ENCODE measurements around the gene SEMA5A.

SEMA5A gene

DNA sequence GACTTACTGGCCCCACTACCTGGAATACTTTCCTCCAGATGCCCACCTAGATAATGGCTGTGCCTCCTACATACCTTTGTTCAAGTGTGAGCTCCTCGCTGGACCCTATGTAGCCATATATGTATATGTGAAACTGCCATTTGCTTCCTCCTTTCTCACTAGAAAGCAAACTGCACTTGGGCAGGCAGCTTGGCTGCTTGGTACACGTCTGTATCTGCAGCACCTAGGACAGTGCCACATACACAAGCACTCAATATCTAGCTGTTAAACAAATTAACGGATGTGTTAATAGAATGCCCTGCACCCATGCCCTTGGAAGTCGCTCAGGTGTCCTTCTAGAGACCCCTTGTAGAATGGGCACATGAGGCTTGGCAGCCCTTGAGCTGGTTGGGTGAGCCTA, 301.5 kb downstream of the SEMA5A start:
- Histone ChIP-seq H3K79me1 (ENCODE audit: low read depth, low read length) (no peaks in the 10 kb centered on the region), H3K9me3 (replicated peaks in 1 of 2; ENCODE audit: control insufficient read depth in 2 of 2, insufficient read depth in 1 of 2, low read depth in 1 of 2, low read length in 2 of 2) (no peaks in the 10 kb centered on the region), H4K8ac (ENCODE audit: low read depth, low read length) (no peak overlapping the region), H3K23ac (ENCODE audit: low read depth, low read length, poor library complexity) (no peak overlapping the region), H2AK5ac (ENCODE audit: low read depth, low read length) (no peak overlapping the region), H3K18ac (ENCODE audit: low read length) (no peak overlapping the region), H3K36me3 (replicated peaks in 1 of 2; ENCODE audit: control insufficient read depth in 2 of 2, insufficient read depth in 2 of 2, low read length in 2 of 2) (no peaks in the 10 kb centered on the region), H3K27ac (replicated peaks; ENCODE audit: low read length) (no peak overlapping the region), H3K4me3 (ENCODE audit: low read length in 2 of 2) (no peak overlapping the region), H4K91ac (ENCODE audit: low read depth, low read length, poor library complexity) (no peak overlapping the region), H3K4ac (ENCODE audit: low read length) (no peak overlapping the region), H2BK15ac (ENCODE audit: low read length) (no peak overlapping the region), H3K4me1 (ENCODE audit: control insufficient read depth in 2 of 2, insufficient read depth in 1 of 2, low read depth in 1 of 2, low read length in 2 of 2) (no peaks in the 10 kb centered on the region), H3K27me3 (ENCODE audit: control insufficient read depth in 3 of 3, insufficient read depth in 3 of 3, low read depth in 1 of 3, low read length in 3 of 3) (no peaks in the 10 kb centered on the region), H2BK5ac (ENCODE audit: low read length) (no peak overlapping the region), H3K9ac (ENCODE audit: low read depth, low read length, poor library complexity) (no peak overlapping the region), H2BK120ac (ENCODE audit: low read depth, low read length) (no peak overlapping the region), H2BK12ac (ENCODE audit: low read length) (no peak overlapping the region), H3K14ac (ENCODE audit: low read length) (no peak overlapping the region), H3K4me2 (ENCODE audit: insufficient read depth, low read length, poor library complexity, severe bottlenecking) (no peak overlapping the region), H2AFZ (ENCODE audit: low read length) (no peak overlapping the region)
- WGBS, 2 donors (ENCODE audit: extremely low coverage in 2 of 2, insufficient read length in 2 of 2, insufficient replicate concordance in 1 of 2) = no CpG with 5 or more reads among the region's 4 CpGs
- no peak for DNase-seq (ENCODE audit: low spot score)

DNA sequence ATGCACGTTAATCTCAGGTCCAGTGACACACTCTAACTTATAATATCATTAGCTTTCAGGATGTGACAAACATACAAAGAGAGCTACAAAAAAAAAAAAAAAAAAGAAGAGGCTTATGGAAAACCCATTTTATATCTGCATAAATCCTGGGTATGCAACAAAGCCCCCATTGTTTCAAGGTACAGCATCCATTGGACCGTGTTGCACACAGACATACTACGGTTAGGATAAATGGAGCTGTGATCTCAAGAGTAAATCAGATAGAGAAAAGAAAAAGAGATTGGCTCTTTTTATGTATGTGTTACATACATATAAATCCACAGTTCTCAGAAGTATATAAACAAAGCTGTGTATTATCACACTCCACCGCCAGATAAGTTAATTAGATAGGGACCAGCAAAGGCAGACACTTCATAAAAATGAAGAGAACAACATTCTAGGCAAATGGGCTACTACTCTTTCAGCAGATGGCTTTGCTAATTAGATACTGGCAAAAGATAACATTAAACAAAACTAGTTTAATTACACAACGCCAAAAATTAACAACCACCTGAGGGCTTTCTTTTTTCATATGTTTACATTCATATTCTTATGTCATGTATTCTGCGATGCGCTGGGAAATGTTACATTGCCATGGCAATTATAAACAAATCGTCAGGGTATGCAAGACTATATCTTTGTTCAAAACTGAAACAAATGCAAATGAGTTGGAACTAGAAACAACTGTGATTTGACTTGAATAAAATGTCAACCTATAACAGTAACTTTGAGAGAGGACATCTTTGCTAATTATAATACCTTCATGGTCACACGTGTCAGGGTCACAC, 304.2 kb downstream of the SEMA5A start:
- H3K23ac ChIP-seq (ENCODE audit: low read depth, low read length, poor library complexity) = no peak overlapping the region
- WGBS, 2 donors (ENCODE audit: extremely low coverage in 2 of 2, insufficient read length in 2 of 2, insufficient replicate concordance in 1 of 2) = no CpG with 5 or more reads among the region's 9 CpGs
- no peak overlapping the region for H4K8ac ChIP-seq (ENCODE audit: low read depth, low read length)

GRCh38 chr5:9240431-9240830, 305.4 kb downstream of the SEMA5A start:
- Histone ChIP-seq H3K36me3 (replicated peaks in 1 of 2; ENCODE audit: control insufficient read depth in 2 of 2, insufficient read depth in 2 of 2, low read length in 2 of 2) (no peaks in the 10 kb centered on the region), H4K8ac (ENCODE audit: low read depth, low read length) (no peak overlapping the region), H3K18ac (ENCODE audit: low read length) (no peak overlapping the region), H4K91ac (ENCODE audit: low read depth, low read length, poor library complexity) (no peak overlapping the region), H2AFZ (ENCODE audit: low read length) (no peak overlapping the region), H3K4ac (ENCODE audit: low read length) (no peak overlapping the region), H3K9ac (ENCODE audit: low read depth, low read length, poor library complexity) (no peak overlapping the region), H3K14ac (ENCODE audit: low read length) (no peak overlapping the region), H3K27ac (replicated peaks; ENCODE audit: low read length) (no peak overlapping the region), H2BK5ac (ENCODE audit: low read length) (no peak overlapping the region), H2AK5ac (ENCODE audit: low read depth, low read length) (no peak overlapping the region), H3K79me1 (ENCODE audit: low read depth, low read length) (no peaks in the 10 kb centered on the region), H3K4me3 (ENCODE audit: low read length in 2 of 2) (no peak overlapping the region), H2BK15ac (ENCODE audit: low read length) (no peak overlapping the region), H2BK12ac (ENCODE audit: low read length) (no peak overlapping the region), H3K4me2 (ENCODE audit: insufficient read depth, low read length, poor library complexity, severe bottlenecking) (no peak overlapping the region), H3K23ac (ENCODE audit: low read depth, low read length, poor library complexity) (no peak overlapping the region), H3K27me3 (ENCODE audit: control insufficient read depth in 3 of 3, insufficient read depth in 3 of 3, low read depth in 1 of 3, low read length in 3 of 3) (no peaks in the 10 kb centered on the region), H3K4me1 (ENCODE audit: control insufficient read depth in 2 of 2, insufficient read depth in 1 of 2, low read depth in 1 of 2, low read length in 2 of 2) (peaks cover 1 to 3% of the 10 kb centered on the region in 2 donors), H3K9me3 (replicated peaks in 1 of 2; ENCODE audit: control insufficient read depth in 2 of 2, insufficient read depth in 1 of 2, low read depth in 1 of 2, low read length in 2 of 2) (no peaks in the 10 kb centered on the region), H2BK120ac (ENCODE audit: low read depth, low read length) (no peak overlapping the region)
- no peak for DNase-seq (ENCODE audit: low spot score)
- WGBS, 2 donors (ENCODE audit: extremely low coverage in 2 of 2, insufficient read length in 2 of 2, insufficient replicate concordance in 1 of 2) = no CpG with 5 or more reads among the region's 2 CpGs

More for the DNA sequence above, 304.2 kb downstream of the SEMA5A start:
- H4K91ac ChIP-seq (ENCODE audit: low read depth, low read length, poor library complexity) = no peak overlapping the region
- H2BK12ac ChIP-seq (ENCODE audit: low read length) = no peak overlapping the region
- H3K4me3 ChIP-seq (ENCODE audit: low read length in 2 of 2) = no peak overlapping the region
- H3K79me1 ChIP-seq (ENCODE audit: low read depth, low read length) = no peaks in the 10 kb centered on the region
- H3K4me1 ChIP-seq (ENCODE audit: control insufficient read depth in 2 of 2, insufficient read depth in 1 of 2, low read depth in 1 of 2, low read length in 2 of 2) = peaks cover 0 to 3% of the 10 kb centered on the region in 2 donors
- no peak overlapping the region for H2AFZ ChIP-seq (ENCODE audit: low read length)
- H2BK5ac ChIP-seq (ENCODE audit: low read length) = no peak overlapping the region
- H3K36me3 ChIP-seq (replicated peaks in 1 of 2; ENCODE audit: control insufficient read depth in 2 of 2, insufficient read depth in 2 of 2, low read length in 2 of 2) = no peaks in the 10 kb centered on the region
- H2BK15ac ChIP-seq (ENCODE audit: low read length) = no peak overlapping the region
- no peak overlapping the region for H3K27ac ChIP-seq (replicated peaks; ENCODE audit: low read length)
- H3K27me3 ChIP-seq (ENCODE audit: control insufficient read depth in 3 of 3, insufficient read depth in 3 of 3, low read depth in 1 of 3, low read length in 3 of 3) = no peaks in the 10 kb centered on the region
- H3K9ac ChIP-seq (ENCODE audit: low read depth, low read length, poor library complexity) = no peak overlapping the region
- H2BK120ac ChIP-seq (ENCODE audit: low read depth, low read length) = no peak overlapping the region
- no peak overlapping the region for H3K14ac ChIP-seq (ENCODE audit: low read length)
- H3K18ac ChIP-seq (ENCODE audit: low read length) = no peak overlapping the region
- H3K4me2 ChIP-seq (ENCODE audit: insufficient read depth, low read length, poor library complexity, severe bottlenecking) = no peak overlapping the region
- H3K9me3 ChIP-seq (replicated peaks in 1 of 2; ENCODE audit: control insufficient read depth in 2 of 2, insufficient read depth in 1 of 2, low read depth in 1 of 2, low read length in 2 of 2) = no peaks in the 10 kb centered on the region
- H2AK5ac ChIP-seq (ENCODE audit: low read depth, low read length) = no peak overlapping the region
- no peak for DNase-seq (ENCODE audit: low spot score)
- no peak overlapping the region for H3K4ac ChIP-seq (ENCODE audit: low read length)

GRCh38 chr5:9239626-9240025, 306.2 kb downstream of the SEMA5A start:
- no peaks in the 10 kb centered on the region for H3K9me3 ChIP-seq (replicated peaks in 1 of 2; ENCODE audit: control insufficient read depth in 2 of 2, insufficient read depth in 1 of 2, low read depth in 1 of 2, low read length in 2 of 2)
- no peak overlapping the region for H2BK15ac ChIP-seq (ENCODE audit: low read length)
- H3K23ac ChIP-seq (ENCODE audit: low read depth, low read length, poor library complexity) = no peak overlapping the region
- H3K9ac ChIP-seq (ENCODE audit: low read depth, low read length, poor library complexity) = no peak overlapping the region
- H4K91ac ChIP-seq (ENCODE audit: low read depth, low read length, poor library complexity) = no peak overlapping the region
- no peak overlapping the region for H3K27ac ChIP-seq (replicated peaks; ENCODE audit: low read length)
- no peak overlapping the region for H3K14ac ChIP-seq (ENCODE audit: low read length)
- H3K79me1 ChIP-seq (ENCODE audit: low read depth, low read length) = no peaks in the 10 kb centered on the region
- no peak overlapping the region for H2AK5ac ChIP-seq (ENCODE audit: low read depth, low read length)
- H2BK5ac ChIP-seq (ENCODE audit: low read length) = no peak overlapping the region
- no peaks in the 10 kb centered on the region for H3K36me3 ChIP-seq (replicated peaks in 1 of 2; ENCODE audit: control insufficient read depth in 2 of 2, insufficient read depth in 2 of 2, low read length in 2 of 2)
- DNase-seq (ENCODE audit: low spot score) = no peak
- WGBS, 2 donors (ENCODE audit: extremely low coverage in 2 of 2, insufficient read length in 2 of 2, insufficient replicate concordance in 1 of 2) = no CpG with 5 or more reads among the region's 2 CpGs
- no peaks in the 10 kb centered on the region for H3K27me3 ChIP-seq (ENCODE audit: control insufficient read depth in 3 of 3, insufficient read depth in 3 of 3, low read depth in 1 of 3, low read length in 3 of 3)
- no peak overlapping the region for H2AFZ ChIP-seq (ENCODE audit: low read length)
- no peak overlapping the region for H4K8ac ChIP-seq (ENCODE audit: low read depth, low read length)
- H3K4me3 ChIP-seq (ENCODE audit: low read length in 2 of 2) = no peak overlapping the region
- H3K4me2 ChIP-seq (ENCODE audit: insufficient read depth, low read length, poor library complexity, severe bottlenecking) = no peak overlapping the region
- H3K4me1 ChIP-seq (ENCODE audit: control insufficient read depth in 2 of 2, insufficient read depth in 1 of 2, low read depth in 1 of 2, low read length in 2 of 2) = peaks cover 1 to 3% of the 10 kb centered on the region in 2 donors
- H2BK120ac ChIP-seq (ENCODE audit: low read depth, low read length) = no peak overlapping the region
- no peak overlapping the region for H2BK12ac ChIP-seq (ENCODE audit: low read length)
- H3K4ac ChIP-seq (ENCODE audit: low read length) = no peak overlapping the region
- no peak overlapping the region for H3K18ac ChIP-seq (ENCODE audit: low read length)
